ENCODE data around the gene EFR3B. TPM values are rescaled to one million over a fixed set of nuclear protein-coding genes. Genes with fewer than 3 reads are reported as not detected.

The EFR3B gene
- total and polyA plus RNA-seq, 2 of the 13 experiments (the other 11 are each of a cell fraction or from before 2014, with no cell fraction given) = 0.42 TPM

- Histone ChIP-seq H3K36me3 (replicated peaks in 1 of 2; ENCODE audit: control insufficient read depth in 1 of 2, insufficient read depth in 2 of 2, low read length in 2 of 2) (no peaks in the 10 kb centered on the region), H3K27ac (ENCODE audit: extremely low read length, insufficient read depth, low read length) (no peak overlapping the region), H2AFZ (ENCODE audit: low read length) (no peak overlapping the region), H3K4me2 (ENCODE audit: low read depth, low read length) (no peak overlapping the region), H4K20me1 (ENCODE audit: insufficient read depth, low read length) (no peaks in the 10 kb centered on the region), H3K4me3 (replicated peaks in 1 of 3; ENCODE audit: insufficient read depth in 1 of 3, low read depth in 2 of 3, low read length in 3 of 3) (no peak overlapping the region), H3K27me3 (ENCODE audit: control insufficient read depth in 1 of 2, insufficient read depth in 2 of 2, low read length in 2 of 2) (peaks cover 9 to 36% of the 10 kb centered on the region in 2 experiments; a peak in 4 of 5 replicates), H3K9ac (ENCODE audit: insufficient read depth, low read depth, low read length) (no peak overlapping the region), H3K79me2 (ENCODE audit: insufficient read depth, low read length) (no peaks in the 10 kb centered on the region), H3K4me1 (ENCODE audit: insufficient read depth, low read length) (no peaks in the 10 kb centered on the region), H3K9me3 (ENCODE audit: low read length) (no peaks in the 10 kb centered on the region)
- TF ChIP-seq ZFP36L1 (CRISPR knock-in tag; IDR thresholded peaks at IDR 0.05) = no peak
- TF ChIP-seq GABPB1 (CRISPR knock-in tag; IDR thresholded peaks at IDR 0.05) = peak; percentile 18; the same call in 1 of the 2 replicates
- in situ Hi-C loops (cut with HindIII; ENCODE audit: extremely low pct_ligation_motif_present, low pct_unique_long_range_greater_than_20kb) (loop anchor here (5.0 to 25.0 kb wide), 2 partner anchors 154 to 719 kb away; no protein-coding TSS in a partner anchor), intact Hi-C loops (cut with micrococcal nuclease; ENCODE audit: unreplicated experiment) (no loop called here)
- ATAC-seq (no peak), DNase-seq (ENCODE audit: low spot score) (no peak), FAIRE-seq (no peak)
- CTCF ChIA-PET (ENCODE audit: low intra/inter-chr PET ratio, low total read pairs) = interaction anchor here (5.2 kb wide), 1 partner anchor 156 kb away, joined by 47 read pairs; no protein-coding TSS in a partner anchor
- BruUV-seq (replicated peaks) = no TSS peak
- POLR2A ChIA-PET = no interaction called here
- WGBS (ENCODE audit: low lambda C conversion rate) = 59% methylated on average over 45 of the region's 53 CpGs
These were observed 89.9 kb downstream of the EFR3B start for GRCh38 chr2:25131567-25132298.

DNA sequence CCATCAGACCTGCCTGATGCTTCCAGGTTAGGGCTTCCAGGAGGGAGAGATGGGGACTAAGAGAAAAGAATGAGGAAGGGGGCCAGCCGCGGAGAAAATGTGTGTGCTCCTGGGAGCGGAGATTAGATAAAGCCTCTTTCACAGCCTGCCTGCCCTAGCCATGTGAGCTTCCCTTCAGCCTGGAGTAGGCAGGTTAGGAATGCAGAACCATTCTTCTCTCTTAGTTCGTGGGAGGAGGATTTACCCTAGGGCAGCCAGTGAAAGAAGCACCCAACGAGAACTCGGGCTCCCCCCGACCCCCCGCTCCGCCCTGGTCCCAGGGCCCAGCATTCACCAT, 90.4 kb downstream of the EFR3B start:
- no TSS peak for BruUV-seq (replicated peaks)
- FAIRE-seq (no peak), DNase-seq (ENCODE audit: low spot score) (no peak), ATAC-seq (no peak)
- Histone ChIP-seq H3K9me3 (ENCODE audit: low read length) (no peaks in the 10 kb centered on the region), H3K36me3 (replicated peaks in 1 of 2; ENCODE audit: control insufficient read depth in 1 of 2, insufficient read depth in 2 of 2, low read length in 2 of 2) (no peaks in the 10 kb centered on the region), H3K9ac (ENCODE audit: insufficient read depth, low read depth, low read length) (no peak overlapping the region), H3K4me3 (replicated peaks in 1 of 3; ENCODE audit: insufficient read depth in 1 of 3, low read depth in 2 of 3, low read length in 3 of 3) (no peak overlapping the region), H3K4me2 (ENCODE audit: low read depth, low read length) (no peak overlapping the region), H4K20me1 (ENCODE audit: insufficient read depth, low read length) (no peaks in the 10 kb centered on the region), H3K27ac (ENCODE audit: extremely low read length, insufficient read depth, low read length) (no peak overlapping the region), H3K27me3 (ENCODE audit: control insufficient read depth in 1 of 2, insufficient read depth in 2 of 2, low read length in 2 of 2) (peaks cover 9 to 41% of the 10 kb centered on the region in 2 experiments; a peak in 4 of 5 replicates), H2AFZ (ENCODE audit: low read length) (no peak overlapping the region), H3K4me1 (ENCODE audit: insufficient read depth, low read length) (no peaks in the 10 kb centered on the region), H3K79me2 (ENCODE audit: insufficient read depth, low read length) (no peaks in the 10 kb centered on the region)
- POLR2A ChIA-PET = no interaction called here
- TF ChIP-seq GMEB2 (CRISPR knock-in tag; IDR thresholded peaks at IDR 0.05; ENCODE audit: low read depth) (no peak), SAP130 (CRISPR knock-in tag; IDR thresholded peaks at IDR 0.05; ENCODE audit: low read depth) (no peak)
- TF ChIP-seq, protein P1, sequence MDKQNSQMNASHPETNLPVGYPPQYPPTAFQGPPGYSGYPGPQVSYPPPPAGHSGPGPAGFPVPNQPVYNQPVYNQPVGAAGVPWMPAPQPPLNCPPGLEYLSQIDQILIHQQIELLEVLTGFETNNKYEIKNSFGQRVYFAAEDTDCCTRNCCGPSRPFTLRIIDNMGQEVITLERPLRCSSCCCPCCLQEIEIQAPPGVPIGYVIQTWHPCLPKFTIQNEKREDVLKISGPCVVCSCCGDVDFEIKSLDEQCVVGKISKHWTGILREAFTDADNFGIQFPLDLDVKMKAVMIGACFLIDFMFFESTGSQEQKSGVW (CRISPR knock-in tag; IDR thresholded peaks at IDR 0.05; ENCODE audit: borderline replicate concordance) = no peak
- WGBS (ENCODE audit: low lambda C conversion rate) = 34% methylated on average over 6 of the region's 9 CpGs
- in situ Hi-C loops (cut with HindIII; ENCODE audit: extremely low pct_ligation_motif_present, low pct_unique_long_range_greater_than_20kb) (loop anchor here (5.0 to 25.0 kb wide), 2 partner anchors 155 to 720 kb away; no protein-coding TSS in a partner anchor), intact Hi-C loops (cut with micrococcal nuclease; ENCODE audit: unreplicated experiment) (no loop called here)
- CTCF ChIA-PET (ENCODE audit: low intra/inter-chr PET ratio, low total read pairs) = no interaction called here
